Ectodermal cell (in vitro differentiated cells): ENCODE results near the gene CTCF.

ENCODE experiments used
- H3K27ac ChIP-seq: 2 replicates; pipeline ENCODE4 v1.7.0; 2013; ENCODE audit warnings: mild to moderate bottlenecking, low read depth, low read length; ENCODE audit not compliant: insufficient read depth, poor library complexity, severe bottlenecking
- H3K27me3 ChIP-seq: 2 replicates; pipeline ENCODE4 v1.7.0; 2013; ENCODE audit warnings: mild to moderate bottlenecking, low read length; ENCODE audit not compliant: insufficient read depth, control insufficient read depth, poor library complexity, severe bottlenecking
- H3K36me3 ChIP-seq: one replicate; pipeline ENCODE4 v1.7.0; 2013; ENCODE audit warnings: low read length; ENCODE audit not compliant: control insufficient read depth, insufficient read depth
- H3K4me1 ChIP-seq: one replicate; pipeline ENCODE4 v1.7.0; 2013; ENCODE audit warnings: low read length; ENCODE audit not compliant: control insufficient read depth, insufficient read depth
- H3K4me3 ChIP-seq: 2 replicates; pipeline ENCODE4 v1.7.0; 2013; ENCODE audit warnings: low read depth, low read length, control low read depth; ENCODE audit not compliant: insufficient read depth
- H3K9me3 ChIP-seq: 2 replicates; pipeline ENCODE4 v1.7.0; 2013; ENCODE audit warnings: mild to moderate bottlenecking, low read length, moderate library complexity; ENCODE audit not compliant: control insufficient read depth
- WGBS, 2 experiments: methylation state at CpG; one replicate each; pipeline ENCODE4 v1.1.7; 2013; ENCODE audit warnings: missing lambda C conversion rate in 2 of 2; 5-methylcytosine and 5-hydroxymethylcytosine counted together

The CTCF gene

GRCh38 chr16:67657017-67657608, 94.8 kb downstream of the CTCF start:
- no peaks in the 10 kb centered on the region for H3K36me3 ChIP-seq
- peaks cover 31% of the 10 kb centered on the region for H3K27me3 ChIP-seq
- no peak overlapping the region for H3K27ac ChIP-seq
- H3K9me3 ChIP-seq, result no peaks in the 10 kb centered on the region
- WGBS, 2 experiments, result 94 to 96% methylated on average over 16 of the region's 16 CpGs
- no peak overlapping the region for H3K4me3 ChIP-seq
- peaks cover 19% of the 10 kb centered on the region for H3K4me1 ChIP-seq

- H3K9me3 ChIP-seq, result no peaks in the 10 kb centered on the region
- no peak overlapping the region for H3K27ac ChIP-seq
- 95 to 96% methylated on average over 18 of the region's 18 CpGs for WGBS, 2 experiments
- H3K4me3 ChIP-seq, result no peak overlapping the region
- H3K36me3 ChIP-seq, result no peaks in the 10 kb centered on the region
- H3K4me1 ChIP-seq, result peaks cover 19% of the 10 kb centered on the region
- peaks cover 26% of the 10 kb centered on the region for H3K27me3 ChIP-seq
Observed at GRCh38 chr16:67657751-67658518, 95.6 kb downstream of the CTCF start.

GRCh38 chr16:67658849-67659674, 96.7 kb downstream of the CTCF start:
- WGBS, 2 experiments, result 42 to 47% methylated on average over 19 to 21 of the region's 21 CpGs
- Histone ChIP-seq H3K27ac (no peak overlapping the region), H3K36me3 (no peaks in the 10 kb centered on the region), H3K27me3 (peaks cover 15% of the 10 kb centered on the region), H3K9me3 (no peaks in the 10 kb centered on the region), H3K4me1 (peaks cover 19% of the 10 kb centered on the region), H3K4me3 (peak overlapping the region; percentile 90)

GRCh38 chr16:67659675-67660563, 97.6 kb downstream of the CTCF start, which contains the start of gene ACD:
Gene ACD (minus strand): TSS chr16:67660260. CDS start chr16:67660220, 40 bp downstream.
- Histone ChIP-seq H3K27ac (peak within 1 kb of the TSS; percentile 86), H3K4me1 (peaks cover 19% of the 10 kb centered on the region), H3K27me3 (peaks cover 6% of the 10 kb centered on the region), H3K9me3 (no peaks in the 10 kb centered on the region), H3K36me3 (no peaks in the 10 kb centered on the region), H3K4me3 (peak within 1 kb of the TSS; percentile 90)
- 1% methylated on average over 83 of the region's 83 CpGs for WGBS, 2 experiments

GRCh38 chr16:67660564-67661028, 98.3 kb downstream of the CTCF start, which contains the start of gene PARD6A:
Gene PARD6A (plus strand): TSS chr16:67660960. CDS start chr16:67661039, 79 bp downstream.
- no peaks in the 10 kb centered on the region for H3K36me3 ChIP-seq
- no peaks in the 10 kb centered on the region for H3K9me3 ChIP-seq
- H3K27me3 ChIP-seq, result peaks cover 6% of the 10 kb centered on the region
- H3K27ac ChIP-seq, result peak within 1 kb of the TSS; percentile 86
- WGBS, 2 experiments, result 0% methylated on average over 48 of the region's 48 CpGs
- peak within 1 kb of the TSS; percentile 90 for H3K4me3 ChIP-seq
- H3K4me1 ChIP-seq, result peaks cover 19% of the 10 kb centered on the region

- 10 to 11% methylated on average over 39 of the region's 39 CpGs for WGBS, 2 experiments
Observed at GRCh38 chr16:67661101-67661761, 98.9 kb downstream of the CTCF start.

GRCh38 chr16:67661886-67662652, 99.7 kb downstream of the CTCF start:
- 94 to 96% methylated on average over 34 of the region's 34 CpGs for WGBS, 2 experiments
- Histone ChIP-seq H3K4me1 (peaks cover 20% of the 10 kb centered on the region), H3K36me3 (no peaks in the 10 kb centered on the region), H3K27me3 (peaks cover 7% of the 10 kb centered on the region), H3K4me3 (peak overlapping the region; percentile 90), H3K9me3 (no peaks in the 10 kb centered on the region), H3K27ac (no peak overlapping the region)

More at GRCh38 chr16:67661101-67661761, 98.9 kb downstream of the CTCF start:
- Histone ChIP-seq H3K9me3 (no peaks in the 10 kb centered on the region), H3K36me3 (no peaks in the 10 kb centered on the region), H3K27ac (peak overlapping the region; percentile 83), H3K4me3 (peak overlapping the region; percentile 90), H3K27me3 (peaks cover 6% of the 10 kb centered on the region), H3K4me1 (peaks cover 19% of the 10 kb centered on the region)

- H3K36me3 ChIP-seq, result no peaks in the 10 kb centered on the region
- H3K27me3 ChIP-seq, result peaks cover 9% of the 10 kb centered on the region
- peaks cover 25% of the 10 kb centered on the region for H3K4me1 ChIP-seq
- H3K27ac ChIP-seq, result no peak overlapping the region
- no peaks in the 10 kb centered on the region for H3K9me3 ChIP-seq
- no peak overlapping the region for H3K4me3 ChIP-seq
Observed at GRCh38 chr16:67662653-67663010, 100.3 kb downstream of the CTCF start.
